ENCODE results near the gene DKK1.

The DKK1 gene

GRCh38 chr10:52313933-52314821, at the start of gene DKK1:
Gene DKK1 (plus strand): TSS chr10:52314281. CDS start chr10:52314435, 154 bp downstream.
- peak within 1 kb of the TSS; percentile 79 for H3K4me3 Mint-ChIP-seq
- no peaks in the 10 kb centered on the region for H3K36me3 Mint-ChIP-seq

GRCh38 chr10:52265131-52265926, 48.8 kb upstream of the DKK1 start:
- no peaks in the 10 kb centered on the region for H3K4me1 Mint-ChIP-seq
- ATAC-seq = no peak
- H3K9me3 Mint-ChIP-seq = no peaks in the 10 kb centered on the region
- no peak overlapping the region for H3K27ac Mint-ChIP-seq
- H3K27me3 Mint-ChIP-seq = no peaks in the 10 kb centered on the region
- no peaks in the 10 kb centered on the region for H3K36me3 Mint-ChIP-seq
- no peak overlapping the region for H3K4me3 Mint-ChIP-seq

More at GRCh38 chr10:52313933-52314821, at the start of gene DKK1:
- Mint-ChIP-seq H3K4me1 (peaks cover 22% of the 10 kb centered on the region), H3K27ac (peak within 1 kb of the TSS; percentile 6), H3K9me3 (no peaks in the 10 kb centered on the region), H3K27me3 (peaks cover 58% of the 10 kb centered on the region)
- ATAC-seq = peak; percentile 58

- no peaks in the 10 kb centered on the region for H3K27me3 Mint-ChIP-seq
- H3K27ac Mint-ChIP-seq = no peak overlapping the region
Measured at GRCh38 chr10:52266858-52267257, 47.2 kb upstream of the DKK1 start.

GRCh38 chr10:52268790-52269189, 45.3 kb upstream of the DKK1 start:
- Mint-ChIP-seq H3K27me3 (no peaks in the 10 kb centered on the region), H3K4me1 (no peaks in the 10 kb centered on the region), H3K9me3 (no peaks in the 10 kb centered on the region), H3K4me3 (no peak overlapping the region), H3K36me3 (no peaks in the 10 kb centered on the region), H3K27ac (no peak overlapping the region)
- ATAC-seq = no peak

More at GRCh38 chr10:52266858-52267257, 47.2 kb upstream of the DKK1 start:
- no peaks in the 10 kb centered on the region for H3K9me3 Mint-ChIP-seq
- H3K4me3 Mint-ChIP-seq = no peak overlapping the region
- H3K4me1 Mint-ChIP-seq = no peaks in the 10 kb centered on the region
- H3K36me3 Mint-ChIP-seq = no peaks in the 10 kb centered on the region
- ATAC-seq = no peak

GRCh38 chr10:52269233-52269632, 44.8 kb upstream of the DKK1 start:
- no peaks in the 10 kb centered on the region for H3K36me3 Mint-ChIP-seq
- H3K4me1 Mint-ChIP-seq = no peaks in the 10 kb centered on the region
- H3K4me3 Mint-ChIP-seq = no peak overlapping the region
- H3K27ac Mint-ChIP-seq = no peak overlapping the region
- H3K9me3 Mint-ChIP-seq = no peaks in the 10 kb centered on the region
- no peaks in the 10 kb centered on the region for H3K27me3 Mint-ChIP-seq
- no peak for ATAC-seq

- Mint-ChIP-seq H3K4me3 (no peak overlapping the region), H3K36me3 (no peaks in the 10 kb centered on the region), H3K4me1 (no peaks in the 10 kb centered on the region), H3K27ac (no peak overlapping the region), H3K27me3 (no peaks in the 10 kb centered on the region), H3K9me3 (no peaks in the 10 kb centered on the region)
- no peak for ATAC-seq
Measured at GRCh38 chr10:52276163-52276562, 37.9 kb upstream of the DKK1 start.

GRCh38 chr10:52276986-52277385, 37.1 kb upstream of the DKK1 start:
- H3K4me3 Mint-ChIP-seq = no peak overlapping the region
- no peaks in the 10 kb centered on the region for H3K4me1 Mint-ChIP-seq
- ATAC-seq = no peak
- H3K36me3 Mint-ChIP-seq = no peaks in the 10 kb centered on the region
- H3K27ac Mint-ChIP-seq = no peak overlapping the region
- no peaks in the 10 kb centered on the region for H3K9me3 Mint-ChIP-seq
- H3K27me3 Mint-ChIP-seq = no peaks in the 10 kb centered on the region

GRCh38 chr10:52279546-52279945, 34.5 kb upstream of the DKK1 start:
- no peak for ATAC-seq

GRCh38 chr10:52280051-52280450, 34.0 kb upstream of the DKK1 start:
- H3K4me1 Mint-ChIP-seq = peaks cover 7% of the 10 kb centered on the region
- H3K36me3 Mint-ChIP-seq = no peaks in the 10 kb centered on the region
- H3K27me3 Mint-ChIP-seq = no peaks in the 10 kb centered on the region
- no peak overlapping the region for H3K27ac Mint-ChIP-seq
- no peak overlapping the region for H3K4me3 Mint-ChIP-seq
- ATAC-seq = no peak
- H3K9me3 Mint-ChIP-seq = no peaks in the 10 kb centered on the region

More at GRCh38 chr10:52279546-52279945, 34.5 kb upstream of the DKK1 start:
- Mint-ChIP-seq H3K9me3 (no peaks in the 10 kb centered on the region), H3K4me1 (peaks cover 3% of the 10 kb centered on the region), H3K27me3 (no peaks in the 10 kb centered on the region), H3K4me3 (no peak overlapping the region), H3K27ac (no peak overlapping the region), H3K36me3 (no peaks in the 10 kb centered on the region)

- Mint-ChIP-seq H3K27ac (no peak overlapping the region), H3K9me3 (no peaks in the 10 kb centered on the region), H3K4me1 (peaks cover 7% of the 10 kb centered on the region), H3K27me3 (no peaks in the 10 kb centered on the region), H3K36me3 (no peaks in the 10 kb centered on the region), H3K4me3 (no peak overlapping the region)
- ATAC-seq = no peak
Measured at GRCh38 chr10:52283174-52283573, 30.9 kb upstream of the DKK1 start.

GRCh38 chr10:52284416-52285013, 29.6 kb upstream of the DKK1 start:
- H3K36me3 Mint-ChIP-seq = no peaks in the 10 kb centered on the region
- peaks cover 11% of the 10 kb centered on the region for H3K4me1 Mint-ChIP-seq
- H3K9me3 Mint-ChIP-seq = no peaks in the 10 kb centered on the region
- H3K27ac Mint-ChIP-seq = no peak overlapping the region
- H3K27me3 Mint-ChIP-seq = no peaks in the 10 kb centered on the region
- ATAC-seq = peak; percentile 72
- no peak overlapping the region for H3K4me3 Mint-ChIP-seq

GRCh38 chr10:52287866-52288265, 26.2 kb upstream of the DKK1 start:
- no peaks in the 10 kb centered on the region for H3K36me3 Mint-ChIP-seq
- peaks cover 11% of the 10 kb centered on the region for H3K4me1 Mint-ChIP-seq

GRCh38 chr10:52297747-52298146, 16.3 kb upstream of the DKK1 start:
- Mint-ChIP-seq H3K9me3 (no peaks in the 10 kb centered on the region), H3K27me3 (no peaks in the 10 kb centered on the region), H3K4me3 (no peak overlapping the region), H3K36me3 (no peaks in the 10 kb centered on the region), H3K4me1 (no peaks in the 10 kb centered on the region), H3K27ac (no peak overlapping the region)
- no peak for ATAC-seq

More at GRCh38 chr10:52287866-52288265, 26.2 kb upstream of the DKK1 start:
- Mint-ChIP-seq H3K4me3 (no peak overlapping the region), H3K9me3 (no peaks in the 10 kb centered on the region), H3K27ac (no peak overlapping the region), H3K27me3 (no peaks in the 10 kb centered on the region)
- no peak for ATAC-seq

- no peak for ATAC-seq
- no peaks in the 10 kb centered on the region for H3K27me3 Mint-ChIP-seq
- no peak overlapping the region for H3K4me3 Mint-ChIP-seq
- H3K27ac Mint-ChIP-seq = no peak overlapping the region
- H3K36me3 Mint-ChIP-seq = no peaks in the 10 kb centered on the region
- H3K4me1 Mint-ChIP-seq = no peaks in the 10 kb centered on the region
- no peaks in the 10 kb centered on the region for H3K9me3 Mint-ChIP-seq
Measured at GRCh38 chr10:52300599-52301277, 13.3 kb upstream of the DKK1 start.
